Measurements from ENCODE around the gene MIEF1.

The MIEF1 gene

DNA sequence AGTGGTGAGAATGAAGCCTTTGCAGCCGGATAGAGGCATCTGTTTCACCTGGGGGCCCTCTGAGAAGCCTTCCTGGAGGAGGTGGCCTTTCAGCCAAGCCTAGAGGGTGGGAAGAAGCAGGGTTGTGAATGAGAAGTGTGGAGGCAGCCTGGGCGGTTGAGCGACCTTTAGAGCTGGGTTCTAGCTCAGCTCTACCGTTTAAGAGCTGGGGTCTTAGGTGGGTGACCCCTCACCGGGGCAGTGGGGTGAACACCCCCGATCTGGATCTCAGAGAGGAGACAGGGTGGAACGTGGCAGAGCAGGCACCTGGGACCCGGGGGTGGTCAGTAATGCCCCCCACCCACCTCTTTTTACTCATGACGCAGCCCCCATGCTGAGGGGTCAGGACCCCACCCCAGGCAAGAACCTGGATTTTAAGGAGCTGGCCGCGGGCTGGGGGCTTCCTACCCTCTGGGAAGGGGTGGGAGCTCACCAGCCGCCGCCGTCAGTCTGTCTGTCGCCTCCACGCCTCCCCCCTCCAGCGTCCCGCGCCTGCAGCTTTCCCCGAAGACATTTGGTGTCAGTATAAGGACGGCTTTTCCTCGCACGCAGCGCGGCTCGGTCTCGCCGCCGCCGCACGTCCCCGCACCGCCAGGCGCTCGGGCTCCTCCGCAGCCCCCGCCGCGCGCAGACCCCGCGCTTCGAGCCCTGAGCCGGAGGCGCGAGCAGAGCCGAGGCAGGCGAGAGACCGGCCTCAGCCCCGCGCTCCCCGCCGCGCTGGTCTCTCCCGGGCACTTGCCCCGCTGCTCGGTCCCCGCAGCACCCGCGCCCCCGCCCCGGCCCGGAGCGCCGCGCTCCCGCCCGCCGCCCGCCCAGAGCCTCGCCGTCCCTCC lies 55.1 kb downstream of the MIEF1 start:
- DNase-seq (ENCODE audit: low read depth in 1 of 2, low spot score in 1 of 2), result no peak

- DNase-seq (ENCODE audit: low read depth in 1 of 2, low spot score in 1 of 2), result no peak
Measured at GRCh38 chr22:39558254-39558727, 56.2 kb downstream of the MIEF1 start.

DNA sequence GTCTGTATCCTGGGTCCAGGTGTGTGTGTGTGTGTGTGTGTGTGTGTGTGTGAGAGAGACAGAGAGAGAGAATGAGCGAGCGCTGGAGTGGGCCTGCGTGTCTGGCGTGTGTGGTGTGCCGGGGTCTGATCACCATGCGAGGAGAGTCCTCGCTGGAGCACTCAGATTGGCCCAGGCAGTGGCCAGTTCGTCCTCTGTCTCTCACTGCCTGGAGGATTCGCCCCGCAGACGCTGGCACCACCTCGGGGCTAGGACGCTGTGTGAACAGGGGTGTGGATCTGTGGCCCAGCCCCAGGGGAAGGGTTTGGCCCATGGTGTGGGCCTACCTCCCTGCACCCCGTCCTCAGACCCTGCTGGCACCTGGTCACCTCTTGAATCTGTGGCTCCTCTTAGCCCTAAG lies 56.9 kb downstream of the MIEF1 start:
- DNase-seq (ENCODE audit: low read depth in 1 of 2, low spot score in 1 of 2), result no peak

DNA sequence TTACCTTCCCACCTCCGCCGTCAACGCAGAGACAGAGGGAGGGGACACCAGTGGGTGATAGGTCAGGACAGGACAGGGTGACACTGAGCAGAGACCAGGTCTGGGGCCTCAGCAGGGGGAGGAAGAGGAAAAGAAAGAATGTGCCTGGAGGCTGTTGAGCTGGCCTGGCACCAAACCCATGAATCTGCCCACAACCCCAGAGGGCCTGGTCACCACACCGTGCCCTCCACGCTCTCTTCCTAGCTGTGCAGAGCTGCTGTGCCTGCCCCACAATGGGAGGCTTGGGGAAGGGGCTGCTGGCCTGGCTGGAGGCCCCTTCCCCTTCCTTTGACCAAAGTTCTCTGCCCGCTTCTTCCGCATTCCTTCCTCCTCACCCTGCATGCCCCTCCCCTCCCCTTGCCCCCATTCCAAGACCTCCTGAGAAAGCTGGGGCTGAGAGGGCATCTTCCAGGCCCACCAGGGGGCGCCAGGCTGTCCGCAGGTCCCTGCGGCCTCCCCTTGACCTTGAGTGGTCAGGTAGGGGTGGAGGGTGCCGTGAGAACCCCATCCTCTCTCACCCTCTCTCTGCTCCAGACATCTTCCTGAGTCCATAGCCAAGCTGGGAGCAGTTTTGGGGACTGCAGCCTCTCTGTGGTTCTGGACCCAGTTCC lies 57.5 kb downstream of the MIEF1 start:
- no peak for DNase-seq (ENCODE audit: low read depth in 1 of 2, low spot score in 1 of 2)

DNA sequence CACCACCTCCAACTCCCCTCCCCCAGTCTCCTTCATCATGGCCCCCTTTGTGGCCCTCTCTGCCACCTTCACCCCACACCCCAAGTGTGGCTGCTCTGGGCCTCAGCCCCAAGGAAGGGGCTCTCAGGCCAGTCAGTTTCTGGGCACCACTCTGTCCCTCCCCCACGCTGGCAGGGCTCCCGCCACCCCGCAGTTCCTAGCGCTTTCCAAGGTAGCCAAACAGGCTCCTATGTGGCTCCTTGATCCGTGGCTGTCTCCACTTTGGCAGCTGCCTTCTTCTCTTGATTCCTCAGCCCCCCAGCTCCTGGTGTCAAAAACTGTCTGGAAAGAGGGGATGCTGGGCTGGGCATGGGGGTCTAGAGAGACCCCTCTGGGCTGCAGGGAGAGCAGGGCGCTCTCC lies 58.0 kb downstream of the MIEF1 start:
- DNase-seq (ENCODE audit: low read depth in 1 of 2, low spot score in 1 of 2), result no peak

DNA sequence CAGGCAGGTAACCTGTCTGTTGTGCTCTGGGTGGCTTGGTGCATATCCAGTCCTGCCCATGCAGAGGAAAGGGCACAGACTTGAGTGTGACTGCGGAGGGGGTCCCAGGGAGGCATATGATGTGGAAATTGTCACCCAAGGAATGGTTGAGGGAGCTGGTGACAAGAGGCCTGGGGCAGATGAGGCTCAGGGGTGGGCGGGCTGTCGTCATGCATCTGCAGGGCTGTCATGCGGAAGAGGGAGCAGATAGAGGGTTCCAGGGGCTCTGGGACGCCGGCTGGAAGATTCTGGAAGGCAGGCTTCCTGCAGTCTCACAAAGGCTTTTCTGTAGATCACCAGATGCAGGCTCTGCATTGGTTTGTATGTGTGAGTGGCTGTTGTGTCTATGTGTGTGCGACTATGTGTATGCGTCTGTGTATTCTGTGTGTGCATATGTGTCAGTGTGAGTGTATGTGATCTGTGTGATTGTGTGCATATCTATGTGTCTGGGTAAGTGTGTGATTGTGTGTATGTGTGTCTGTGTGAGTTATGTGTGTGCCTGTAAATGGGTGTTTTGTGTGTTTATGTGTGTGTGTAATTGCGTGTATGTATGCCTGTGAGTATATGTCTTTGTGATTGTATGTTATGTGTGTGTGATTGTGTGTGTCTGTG lies 60.9 kb downstream of the MIEF1 start:
- DNase-seq (ENCODE audit: low read depth in 1 of 2, low spot score in 1 of 2), result no peak

DNA sequence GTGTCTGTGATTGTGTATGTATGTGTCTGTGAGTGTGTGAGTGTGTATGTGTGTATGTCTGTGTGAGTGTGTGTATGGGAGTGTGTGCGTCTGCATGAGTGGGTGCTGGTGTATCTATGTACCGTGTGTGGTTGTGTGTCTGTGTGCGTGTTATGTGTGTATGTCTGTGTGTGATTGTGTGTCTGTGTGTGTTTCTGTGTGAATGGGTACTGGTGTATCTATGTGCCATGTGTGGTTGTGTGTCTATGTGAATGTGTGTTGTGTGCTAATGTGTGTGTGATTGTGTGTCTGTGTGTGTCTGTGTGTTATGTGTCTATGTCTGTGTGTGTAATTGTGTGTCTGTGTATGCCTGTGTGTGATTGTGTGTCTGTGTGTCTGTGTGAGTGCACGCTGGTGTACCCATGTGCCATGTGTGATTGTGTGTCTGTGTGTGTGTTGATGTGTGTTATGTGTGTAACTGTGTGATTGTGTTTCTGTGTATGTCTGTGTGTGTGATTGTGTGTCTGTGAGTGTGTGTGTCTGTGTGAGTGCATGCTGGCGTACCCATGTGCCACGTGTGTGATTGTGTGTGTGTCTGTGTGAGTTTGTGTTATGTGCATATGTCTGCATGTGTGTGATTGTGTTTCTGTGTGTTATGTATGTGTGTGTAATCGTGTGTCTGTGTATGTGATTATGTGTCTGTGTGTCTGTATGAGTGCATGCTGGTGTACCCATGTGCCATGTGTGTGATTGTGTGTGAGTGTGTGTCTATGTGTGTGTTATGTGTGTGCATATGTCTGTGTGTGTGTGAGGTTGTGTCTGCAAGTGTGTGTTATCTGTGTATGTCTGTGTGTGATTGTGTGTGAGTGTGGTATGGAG lies 61.7 kb downstream of the MIEF1 start:
- DNase-seq (ENCODE audit: low read depth in 1 of 2, low spot score in 1 of 2), result no peak

- DNase-seq (ENCODE audit: low read depth in 1 of 2, low spot score in 1 of 2), result no peak
Measured at GRCh38 chr22:39565414-39565944, 63.4 kb downstream of the MIEF1 start.

DNA sequence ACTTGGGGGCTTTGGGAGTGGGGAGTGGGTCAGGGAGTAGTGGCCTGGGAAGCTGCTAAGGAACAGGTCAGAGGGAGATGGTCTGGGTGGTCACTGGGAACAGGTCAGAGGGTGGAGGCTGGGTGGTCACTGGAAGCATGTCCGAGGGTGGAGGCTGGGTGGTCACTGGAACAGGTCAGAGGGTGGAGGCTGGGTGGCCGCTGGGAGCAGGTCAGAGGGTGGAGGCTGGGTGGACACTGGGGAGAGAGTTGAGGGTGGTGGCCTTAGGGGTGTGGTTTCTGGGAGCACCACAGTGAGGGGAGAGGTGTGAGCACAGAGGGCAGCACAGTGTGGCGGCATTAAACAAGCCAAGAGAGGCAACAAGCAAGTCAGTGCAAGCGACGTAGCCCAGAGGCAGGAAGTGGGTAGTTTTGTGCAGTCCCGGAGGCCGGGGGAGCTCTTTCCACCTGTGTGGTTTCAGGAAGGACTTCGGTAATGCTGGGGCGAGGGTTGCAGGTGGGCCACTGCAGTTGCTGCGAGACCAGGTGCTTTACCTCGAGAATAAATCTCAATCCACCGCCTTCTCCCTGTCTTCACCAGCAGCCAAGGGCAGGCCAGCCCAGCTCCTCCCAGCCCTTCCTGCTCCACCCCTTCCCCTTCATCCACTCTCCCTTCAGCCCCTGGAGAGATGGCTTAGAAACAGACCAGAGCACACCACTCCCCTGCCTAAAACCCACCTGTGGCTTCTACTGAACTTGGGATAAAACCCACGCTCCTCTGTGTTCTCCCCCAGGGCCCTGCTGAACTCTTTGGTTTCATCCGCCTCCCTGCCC lies 65.3 kb downstream of the MIEF1 start:
- peak in 1 of 2 donors; percentile 7 for DNase-seq (ENCODE audit: low read depth in 1 of 2, low spot score in 1 of 2)

Data from activated CD4-positive, alpha-beta T cell treated with anti-CD3 and anti-CD28 coated beads, Interleukin-2, amount 50 U/mL, for 24 hours (primary cell).